Mesenchymal stem cell (in vitro differentiated cells and primary cell): ENCODE results near the gene UCP2.

Experiments
- DNase-seq: peaks from one replicate; pipeline ENCODE4 v3.0.0-alpha.2; 2013
- H2AFZ ChIP-seq: one replicate; pipeline ENCODE4 v1.6.1; 2013; ENCODE audit warnings: low read depth, mild to moderate bottlenecking, control low read depth, inconsistent platforms, low read length, moderate library complexity
- H2AK5ac ChIP-seq: 2 replicates; pipeline ENCODE4 v1.6.1; 2013; ENCODE audit warnings: low read length, moderate library complexity, mild to moderate bottlenecking, inconsistent platforms; ENCODE audit not compliant: severe bottlenecking
- H2BK120ac ChIP-seq: one replicate; pipeline ENCODE4 v1.6.1; 2013; ENCODE audit warnings: low read depth, mild to moderate bottlenecking, inconsistent platforms, low read length, moderate library complexity
- H2BK12ac ChIP-seq, 2 experiments: one replicate each; pipeline ENCODE4 v1.6.1; 2013; ENCODE audit warnings: inconsistent platforms in 2 of 2, low read length in 2 of 2, mild to moderate bottlenecking in 2 of 2, moderate library complexity in 2 of 2, control low read depth in 1 of 2
- H2BK15ac ChIP-seq: one replicate; pipeline ENCODE4 v1.6.1; 2013; ENCODE audit warnings: mild to moderate bottlenecking, low read depth, inconsistent platforms; ENCODE audit not compliant: poor library complexity, severe bottlenecking
- H2BK5ac ChIP-seq: 2 replicates; pipeline ENCODE4 v1.6.1; 2013; ENCODE audit warnings: low read depth, mild to moderate bottlenecking, low read length, control low read depth, inconsistent platforms; ENCODE audit not compliant: poor library complexity, severe bottlenecking
- H3K14ac ChIP-seq, 2 experiments: one replicate each; pipeline ENCODE4 v1.6.1; 2013; ENCODE audit warnings: inconsistent platforms in 2 of 2, low read length in 2 of 2, control low read depth in 1 of 2, mild to moderate bottlenecking in 1 of 2, moderate library complexity in 1 of 2
- H3K18ac ChIP-seq, 2 experiments: one replicate each; pipeline ENCODE4 v1.6.1; 2013; ENCODE audit warnings: inconsistent platforms in 2 of 2, low read length in 2 of 2, control low read depth in 1 of 2, low read depth in 1 of 2, mild to moderate bottlenecking in 1 of 2
- H3K23ac ChIP-seq, 2 experiments: one replicate each; pipeline ENCODE4 v1.6.1; 2013; ENCODE audit warnings: inconsistent platforms in 2 of 2, low read length in 2 of 2, mild to moderate bottlenecking in 2 of 2, moderate library complexity in 2 of 2, control low read depth in 1 of 2
- H3K27ac ChIP-seq: 2 replicates; pipeline ENCODE4 v1.5.1; 2013; ENCODE audit warnings: mild to moderate bottlenecking, moderate library complexity, low read length, control low read depth, inconsistent platforms; ENCODE audit not compliant: poor library complexity, severe bottlenecking
- H3K27me3 ChIP-seq, 2 experiments: 2 replicates each; pipeline versions ENCODE4 v1.6.1 to v1.7.0; 2013; ENCODE audit warnings: low read length in 2 of 2, mild to moderate bottlenecking in 2 of 2, moderate library complexity in 2 of 2, control low read depth in 1 of 2, inconsistent platforms in 1 of 2; ENCODE audit not compliant: control insufficient read depth in 1 of 2, insufficient read depth in 1 of 2
- H3K36me3 ChIP-seq, 2 experiments: 2 replicates each; pipeline versions ENCODE4 v1.6.1 to v1.7.0; 2013; ENCODE audit warnings: low read length in 2 of 2, control low read depth in 1 of 2, inconsistent platforms in 1 of 2, low read depth in 1 of 2, mild to moderate bottlenecking in 1 of 2; ENCODE audit not compliant: insufficient read depth in 2 of 2, control insufficient read depth in 1 of 2
- H3K4ac ChIP-seq, 2 experiments: one replicate each; pipeline ENCODE4 v1.6.1; 2013; ENCODE audit warnings: inconsistent platforms in 2 of 2, low read length in 2 of 2, mild to moderate bottlenecking in 2 of 2, moderate library complexity in 2 of 2, control low read depth in 1 of 2, low read depth in 1 of 2
- H3K4me1 ChIP-seq: 2 replicates; pipeline ENCODE4 v1.6.1; 2013; ENCODE audit warnings: low read depth, low read length, control low read depth; ENCODE audit not compliant: control insufficient read depth, insufficient read depth
- H3K4me2 ChIP-seq: 2 replicates; pipeline ENCODE4 v1.6.1; 2013; ENCODE audit warnings: low read length, mild to moderate bottlenecking, inconsistent platforms; ENCODE audit not compliant: poor library complexity, severe bottlenecking
- H3K4me3 ChIP-seq, 2 experiments: 2 replicates each; pipeline versions ENCODE4 v1.5.1 to v1.7.0; 2013; ENCODE audit warnings: low read length in 2 of 2, mild to moderate bottlenecking in 2 of 2, control low read depth in 1 of 2, low read depth in 1 of 2; ENCODE audit not compliant: insufficient read depth in 1 of 2
- H3K79me1 ChIP-seq: replicated peaks from 2 replicates; pipeline ENCODE4 v1.6.1; 2013; ENCODE audit warnings: mild to moderate bottlenecking, control low read depth, low read length, inconsistent platforms; ENCODE audit not compliant: poor library complexity, severe bottlenecking
- H3K9ac ChIP-seq: 2 replicates; pipeline ENCODE4 v1.7.0; 2013; ENCODE audit warnings: mild to moderate bottlenecking, low read length, moderate library complexity
- H3K9me3 ChIP-seq: 2 replicates; pipeline ENCODE4 v1.7.0; 2013; ENCODE audit warnings: mild to moderate bottlenecking, low read length; ENCODE audit not compliant: control insufficient read depth
- H4K8ac ChIP-seq: one replicate; pipeline ENCODE4 v1.6.1; 2013; ENCODE audit warnings: inconsistent platforms, mild to moderate bottlenecking, low read length, moderate library complexity
- H4K91ac ChIP-seq: one replicate; pipeline ENCODE4 v1.6.1; 2013; ENCODE audit warnings: mild to moderate bottlenecking, low read length, inconsistent platforms
- WGBS: methylation state at CpG from one replicate; pipeline ENCODE4 v1.1.7; 2013; ENCODE audit warnings: mixed read lengths; 5-methylcytosine and 5-hydroxymethylcytosine counted together

The UCP2 gene

DNA sequence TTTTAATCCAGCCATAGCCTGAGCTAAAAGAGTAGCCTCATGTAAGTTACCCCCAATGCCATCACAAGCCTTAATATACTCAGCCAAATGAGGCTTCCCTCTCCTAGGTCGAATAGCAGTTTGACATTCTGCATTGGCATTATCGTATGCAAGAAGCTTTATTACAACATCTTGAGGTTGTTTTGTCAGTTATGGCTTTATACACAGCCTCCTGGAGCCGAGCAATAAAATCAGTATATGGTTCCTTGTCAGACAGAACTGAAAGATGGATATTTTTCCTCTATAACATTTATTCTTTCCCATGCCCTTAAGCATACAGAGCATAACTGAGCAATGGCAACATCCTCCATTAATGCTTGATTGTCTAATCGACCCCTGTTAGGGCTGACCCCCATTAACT, 37.2 kb downstream of the UCP2 start:
- no peaks in the 10 kb centered on the region for H3K27me3 ChIP-seq
- no peak overlapping the region for H2BK5ac ChIP-seq
- 80% methylated on average over 4 of the region's 4 CpGs for WGBS
- no peak overlapping the region for H2BK12ac ChIP-seq
- H3K23ac ChIP-seq, result no peak overlapping the region
- no peaks in the 10 kb centered on the region for H3K4me1 ChIP-seq
- no peak overlapping the region for H4K91ac ChIP-seq
- no peak overlapping the region for H4K8ac ChIP-seq
- H3K9ac ChIP-seq, result no peak overlapping the region
- no peak overlapping the region for H3K4me3 ChIP-seq
- no peaks in the 10 kb centered on the region for H3K79me1 ChIP-seq
- no peak overlapping the region for H2BK120ac ChIP-seq
- no peak overlapping the region for H3K4ac ChIP-seq
- no peak overlapping the region for H2AK5ac ChIP-seq
- no peak for DNase-seq
- H2BK15ac ChIP-seq, result no peak overlapping the region
- H3K36me3 ChIP-seq, result peaks cover 0 to 13% of the 10 kb centered on the region in 2 experiments
- H2AFZ ChIP-seq, result no peak overlapping the region
- no peak overlapping the region for H3K27ac ChIP-seq
- no peak overlapping the region for H3K14ac ChIP-seq
- no peak overlapping the region for H3K4me2 ChIP-seq
- H3K18ac ChIP-seq, result no peak overlapping the region
- H3K9me3 ChIP-seq, result peaks cover 7% of the 10 kb centered on the region

DNA sequence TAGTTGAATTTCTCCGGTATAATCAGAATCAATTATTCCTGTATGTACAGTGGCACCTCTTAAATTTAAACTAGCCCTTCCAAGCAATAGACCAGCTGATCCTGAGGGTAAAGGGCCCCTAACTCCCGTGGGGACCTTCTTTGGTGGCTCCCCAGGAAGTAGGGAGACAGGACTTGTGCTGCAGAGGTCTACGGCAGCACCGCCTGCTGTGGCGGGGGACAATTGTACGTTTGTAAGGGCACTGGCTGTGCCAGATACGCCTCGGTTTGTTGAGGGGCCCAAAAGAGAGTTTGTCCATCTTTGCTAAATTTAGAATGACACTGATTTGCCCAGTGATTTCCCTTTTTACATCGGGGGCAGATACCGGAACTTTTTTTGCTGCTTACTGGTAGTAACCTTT, 37.7 kb downstream of the UCP2 start:
- peaks cover 7% of the 10 kb centered on the region for H3K9me3 ChIP-seq
- peaks cover 0 to 13% of the 10 kb centered on the region in 2 experiments for H3K36me3 ChIP-seq
- H2BK5ac ChIP-seq, result no peak overlapping the region
- H3K4me2 ChIP-seq, result no peak overlapping the region
- no peaks in the 10 kb centered on the region for H3K4me1 ChIP-seq
- H3K27me3 ChIP-seq, result no peaks in the 10 kb centered on the region
- H3K23ac ChIP-seq, result no peak overlapping the region
- no peak overlapping the region for H3K27ac ChIP-seq
- H2AK5ac ChIP-seq, result no peak overlapping the region
- no peak overlapping the region for H3K9ac ChIP-seq
- no peak overlapping the region for H4K8ac ChIP-seq
- no peak overlapping the region for H2AFZ ChIP-seq
- no peak overlapping the region for H2BK120ac ChIP-seq
- DNase-seq, result no peak
- H2BK15ac ChIP-seq, result no peak overlapping the region
- 94% methylated on average over 10 of the region's 10 CpGs for WGBS
- no peaks in the 10 kb centered on the region for H3K79me1 ChIP-seq
- H3K18ac ChIP-seq, result no peak overlapping the region
- no peak overlapping the region for H3K14ac ChIP-seq
- no peak overlapping the region for H3K4ac ChIP-seq
- H4K91ac ChIP-seq, result no peak overlapping the region
- no peak overlapping the region for H2BK12ac ChIP-seq
- H3K4me3 ChIP-seq, result no peak overlapping the region

DNA sequence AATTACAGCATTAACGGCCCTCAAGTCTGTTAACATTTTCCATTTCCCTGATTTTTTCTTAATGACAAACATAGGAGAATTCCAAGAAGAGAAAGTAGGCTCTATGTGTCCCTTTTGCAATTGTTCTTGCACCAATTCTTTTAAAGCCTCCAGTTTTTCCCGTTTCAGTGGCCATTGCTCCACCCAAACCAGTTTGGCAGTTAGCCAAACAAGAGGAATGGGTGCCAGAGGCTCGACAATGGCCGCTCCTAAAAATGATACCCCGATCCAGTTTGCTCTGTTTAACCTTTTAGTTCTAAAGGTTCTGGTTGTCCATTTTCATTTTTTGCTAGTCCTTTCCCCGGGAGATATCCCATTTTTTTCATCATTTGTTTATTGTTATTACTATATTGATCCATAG, 38.6 kb downstream of the UCP2 start:
- Histone ChIP-seq H3K4me1 (no peaks in the 10 kb centered on the region), H3K9ac (no peak overlapping the region), H4K91ac (no peak overlapping the region), H3K4me2 (no peak overlapping the region), H2BK15ac (no peak overlapping the region), H2BK5ac (no peak overlapping the region), H3K4me3 (no peak overlapping the region), H3K27ac (no peak overlapping the region), H2BK12ac (no peak overlapping the region), H3K9me3 (peaks cover 14% of the 10 kb centered on the region), H3K36me3 (peaks cover 0 to 9% of the 10 kb centered on the region in 2 experiments), H3K4ac (no peak overlapping the region), H2BK120ac (no peak overlapping the region), H2AFZ (no peak overlapping the region), H3K14ac (no peak overlapping the region), H3K27me3 (no peaks in the 10 kb centered on the region), H2AK5ac (no peak overlapping the region), H3K79me1 (no peaks in the 10 kb centered on the region), H3K18ac (no peak overlapping the region), H4K8ac (no peak overlapping the region), H3K23ac (no peak overlapping the region)
- DNase-seq, result no peak
- WGBS, result 94% methylated on average over 5 of the region's 6 CpGs

DNA sequence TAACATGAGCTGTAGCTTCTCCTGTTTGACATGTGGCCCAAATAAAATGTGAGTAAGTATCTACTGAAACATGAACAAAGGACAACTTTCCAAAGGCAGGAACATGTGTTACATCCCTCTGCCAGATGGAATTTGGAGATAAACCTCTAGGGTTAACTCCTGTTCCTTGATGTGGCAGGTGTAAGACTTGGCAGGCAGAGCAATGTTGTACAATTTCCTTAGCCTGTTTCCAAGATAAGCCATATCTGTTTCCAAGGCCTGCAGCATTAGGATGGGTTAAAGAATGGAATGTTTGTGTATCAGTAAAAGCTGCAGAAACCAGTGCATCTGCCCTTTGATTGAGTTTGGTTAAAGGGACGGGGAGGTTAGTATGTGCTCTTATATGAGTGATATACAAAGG, 40.6 kb downstream of the UCP2 start:
- WGBS, result 93% methylated on average over 1 of the region's 1 CpG
- H3K4ac ChIP-seq, result no peak overlapping the region

More for the DNA sequence above, 40.6 kb downstream of the UCP2 start:
- Histone ChIP-seq H3K18ac (no peak overlapping the region), H3K4me2 (no peak overlapping the region), H3K9me3 (peaks cover 19% of the 10 kb centered on the region), H3K4me1 (no peaks in the 10 kb centered on the region), H2BK12ac (no peak overlapping the region), H3K27ac (no peak overlapping the region), H3K23ac (no peak overlapping the region), H4K8ac (no peak overlapping the region), H3K79me1 (no peaks in the 10 kb centered on the region), H2AFZ (no peak overlapping the region), H3K4me3 (no peak overlapping the region), H2BK5ac (no peak overlapping the region), H3K27me3 (no peaks in the 10 kb centered on the region), H2BK15ac (no peak overlapping the region), H3K14ac (no peak overlapping the region), H2BK120ac (no peak overlapping the region), H3K36me3 (peaks cover 0 to 15% of the 10 kb centered on the region in 2 experiments), H4K91ac (no peak overlapping the region), H2AK5ac (no peak overlapping the region), H3K9ac (no peak overlapping the region)
- no peak for DNase-seq
